AG09319 (cell line): ENCODE data around the gene GJA10.

Source experiments
- DNase-seq: peaks from one replicate; pipeline ENCODE4 v3.0.0-alpha.2; 2010; ENCODE audit warnings: low read depth; ENCODE audit errors: extremely low read depth
- TF ChIP-seq, protein P1 (sequence below): IDR thresholded peaks from 2 replicates; pipeline ENCODE4 v1.5.1; 2011; ENCODE audit warnings: low read depth, mild to moderate bottlenecking, inconsistent platforms, low read length, moderate library complexity

GJA10 gene

DNA sequence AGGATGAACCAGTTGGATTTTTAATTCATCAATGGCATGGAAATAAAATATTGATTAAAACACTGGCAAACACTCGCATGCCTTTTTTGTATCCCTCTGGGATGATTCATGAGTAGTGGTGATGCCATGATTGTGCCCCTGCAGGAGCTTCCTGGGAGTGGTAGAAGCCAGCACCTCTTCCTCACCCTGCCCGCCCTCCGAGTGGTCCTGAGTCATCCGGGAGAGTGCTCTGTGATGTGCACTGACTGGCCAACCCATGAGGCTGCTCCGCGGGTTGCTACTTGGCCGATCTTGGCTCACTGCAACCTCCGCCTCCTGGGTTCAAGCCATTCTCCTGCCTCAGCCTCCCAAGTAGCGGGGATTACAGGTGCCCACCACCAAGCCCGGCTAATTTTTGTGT is 27.4 kb downstream of the GJA10 start:
- TF ChIP-seq, protein P1, sequence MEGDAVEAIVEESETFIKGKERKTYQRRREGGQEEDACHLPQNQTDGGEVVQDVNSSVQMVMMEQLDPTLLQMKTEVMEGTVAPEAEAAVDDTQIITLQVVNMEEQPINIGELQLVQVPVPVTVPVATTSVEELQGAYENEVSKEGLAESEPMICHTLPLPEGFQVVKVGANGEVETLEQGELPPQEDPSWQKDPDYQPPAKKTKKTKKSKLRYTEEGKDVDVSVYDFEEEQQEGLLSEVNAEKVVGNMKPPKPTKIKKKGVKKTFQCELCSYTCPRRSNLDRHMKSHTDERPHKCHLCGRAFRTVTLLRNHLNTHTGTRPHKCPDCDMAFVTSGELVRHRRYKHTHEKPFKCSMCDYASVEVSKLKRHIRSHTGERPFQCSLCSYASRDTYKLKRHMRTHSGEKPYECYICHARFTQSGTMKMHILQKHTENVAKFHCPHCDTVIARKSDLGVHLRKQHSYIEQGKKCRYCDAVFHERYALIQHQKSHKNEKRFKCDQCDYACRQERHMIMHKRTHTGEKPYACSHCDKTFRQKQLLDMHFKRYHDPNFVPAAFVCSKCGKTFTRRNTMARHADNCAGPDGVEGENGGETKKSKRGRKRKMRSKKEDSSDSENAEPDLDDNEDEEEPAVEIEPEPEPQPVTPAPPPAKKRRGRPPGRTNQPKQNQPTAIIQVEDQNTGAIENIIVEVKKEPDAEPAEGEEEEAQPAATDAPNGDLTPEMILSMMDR, result no peak
- no peak for DNase-seq

GRCh38 chr6:89924231-89924630 is 30.0 kb downstream of the GJA10 start:
- TF ChIP-seq, protein P1, result no peak
- DNase-seq, result no peak

- TF ChIP-seq, protein P1, result no peak
- DNase-seq, result no peak
Measured at GRCh38 chr6:89925826-89926225, 31.6 kb downstream of the GJA10 start.

DNA sequence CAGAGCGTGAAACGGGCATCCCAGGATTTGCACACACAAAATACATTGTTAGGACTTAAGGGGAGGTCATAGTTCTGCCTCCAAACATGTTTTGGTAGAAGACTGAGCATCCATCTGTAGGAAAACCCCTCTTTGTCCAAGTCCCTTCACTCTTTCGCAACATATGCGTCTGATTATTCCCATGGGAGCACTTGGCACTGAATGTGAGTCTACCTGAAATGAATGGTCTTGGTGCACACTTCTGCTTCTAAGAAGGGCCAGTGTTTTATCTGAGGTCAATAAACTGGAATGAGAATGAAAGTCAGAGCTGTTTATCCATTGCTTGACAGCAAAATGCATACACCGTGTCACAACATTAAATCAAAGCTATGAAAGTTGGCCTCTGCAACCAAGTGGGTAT is 33.0 kb downstream of the GJA10 start:
- TF ChIP-seq, protein P1, result no peak
- DNase-seq, result no peak

DNA sequence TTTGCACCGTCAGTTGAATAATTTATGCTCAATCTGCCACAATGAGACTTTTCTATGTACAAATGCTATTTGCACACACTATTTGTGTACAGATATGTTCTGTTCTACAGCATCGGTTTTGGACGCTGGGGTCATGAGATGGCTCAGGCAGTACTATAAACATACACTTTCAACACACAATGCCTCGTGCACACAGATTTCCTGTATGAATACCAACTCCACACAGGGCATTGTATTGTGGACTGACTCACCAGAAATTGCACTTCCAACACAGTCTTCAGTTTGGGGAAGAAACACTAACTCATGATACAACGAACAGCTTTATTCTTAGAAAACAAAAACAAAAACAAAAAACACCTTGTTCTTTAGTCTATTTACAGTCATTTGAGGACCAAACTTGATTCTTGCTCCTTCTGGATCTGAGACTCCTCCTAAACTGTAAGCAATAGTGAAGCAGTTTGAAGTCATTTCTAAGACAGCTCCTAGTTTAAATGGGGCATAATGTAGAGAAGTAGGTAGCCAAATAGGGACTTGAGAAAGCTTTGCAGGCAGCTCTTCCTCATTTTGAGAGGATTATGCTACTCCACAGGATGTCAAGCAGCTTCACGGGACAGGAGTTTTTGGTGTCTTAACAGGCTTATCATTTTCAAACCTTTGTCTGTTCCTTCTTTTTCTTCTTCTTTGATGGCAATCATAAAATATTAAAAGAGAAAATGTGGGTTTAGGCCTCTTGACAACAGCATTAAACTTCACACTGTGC is 33.7 kb downstream of the GJA10 start:
- TF ChIP-seq, protein P1, result no peak
- no peak for DNase-seq

- TF ChIP-seq, protein P1, result no peak
- DNase-seq, result no peak
Measured at GRCh38 chr6:89928604-89929003, 34.3 kb downstream of the GJA10 start.

DNA sequence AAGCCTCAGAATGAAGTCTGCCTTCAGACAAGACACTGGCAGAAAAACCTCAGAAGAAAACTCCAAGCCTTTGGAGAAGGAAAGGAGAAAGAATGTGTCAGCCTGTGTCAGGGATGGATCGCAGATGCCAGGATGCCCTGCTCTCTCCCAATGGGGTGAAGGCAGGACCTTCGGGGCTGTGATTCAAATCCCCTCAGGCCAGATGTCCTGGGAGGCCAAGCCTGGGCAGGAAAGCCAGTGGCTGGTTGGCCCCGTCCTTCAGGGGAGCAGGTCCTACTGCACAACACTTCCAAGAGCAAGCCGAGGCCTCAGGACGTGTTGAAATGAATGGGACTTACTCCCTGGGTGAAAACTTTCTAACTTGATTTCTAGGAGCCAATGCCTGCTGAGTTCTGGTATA is 36.5 kb downstream of the GJA10 start:
- TF ChIP-seq, protein P1, result no peak
- no peak for DNase-seq
